ENCODE data around the gene PTX4.

Gene PTX4

GRCh38 chr16:1488619-1489018 is at the start of gene PTX4:
Gene PTX4, minus strand, starts transcription at chr16:1488944. Its CDS starts 35 bp downstream, at chr16:1488909.
- DNase-seq (ENCODE audit: low spot score) = no peak

GRCh38 chr16:1537763-1538289 is 49.1 kb upstream of the PTX4 start:
- DNase-seq (ENCODE audit: low spot score) = no peak

GRCh38 chr16:1537138-1537577 is 48.4 kb upstream of the PTX4 start:
- DNase-seq (ENCODE audit: low spot score) = no peak

- no peak for DNase-seq (ENCODE audit: low spot score)
Observed at GRCh38 chr16:1536601-1537000, 47.9 kb upstream of the PTX4 start.

- DNase-seq (ENCODE audit: low spot score) = no peak
Observed at GRCh38 chr16:1535391-1536291, 46.9 kb upstream of the PTX4 start.

GRCh38 chr16:1534021-1535020 is 45.6 kb upstream of the PTX4 start:
- no peak for DNase-seq (ENCODE audit: low spot score)

GRCh38 chr16:1533443-1533951 is 44.8 kb upstream of the PTX4 start, which contains the start of gene TMEM204:
Gene TMEM204, plus strand, starts transcription at chr16:1533666. Its CDS starts 610 bp downstream, at chr16:1534276.
- no peak for DNase-seq (ENCODE audit: low spot score)

GRCh38 chr16:1532771-1533170 is 44.0 kb upstream of the PTX4 start:
- no peak for DNase-seq (ENCODE audit: low spot score)

GRCh38 chr16:1532081-1532760 is 43.5 kb upstream of the PTX4 start:
- no peak for DNase-seq (ENCODE audit: low spot score)

GRCh38 chr16:1531638-1531910 is 42.8 kb upstream of the PTX4 start:
- no peak for DNase-seq (ENCODE audit: low spot score)

- no peak for DNase-seq (ENCODE audit: low spot score)
Observed at GRCh38 chr16:1530883-1531637, 42.3 kb upstream of the PTX4 start.

- no peak for DNase-seq (ENCODE audit: low spot score)
Observed at GRCh38 chr16:1530349-1530882, 41.7 kb upstream of the PTX4 start.

GRCh38 chr16:1528921-1529537 is 40.3 kb upstream of the PTX4 start:
- no peak for DNase-seq (ENCODE audit: low spot score)

- no peak for DNase-seq (ENCODE audit: low spot score)
Observed at GRCh38 chr16:1527836-1528811, 39.4 kb upstream of the PTX4 start.

GRCh38 chr16:1526608-1527555 is 38.1 kb upstream of the PTX4 start:
- DNase-seq (ENCODE audit: low spot score) = no peak

- DNase-seq (ENCODE audit: low spot score) = no peak
Observed at GRCh38 chr16:1525871-1526607, 37.3 kb upstream of the PTX4 start.

- DNase-seq (ENCODE audit: low spot score) = no peak
Observed at GRCh38 chr16:1524366-1524765, 35.6 kb upstream of the PTX4 start.
